ENCODE measurements around the gene WDHD1. TPM values are rescaled to one million over a fixed set of nuclear protein-coding genes. Genes with fewer than 3 reads are reported as not detected.
"Not testable (repeated sequence)": the region's sequence is repeated elsewhere in the genome, so short reads cannot be mapped to it uniquely, and the experiment has no call there.

The WDHD1 gene
- total RNA-seq, 2 experiments from 2014 or later = 1.8 to 2.2 TPM

DNA sequence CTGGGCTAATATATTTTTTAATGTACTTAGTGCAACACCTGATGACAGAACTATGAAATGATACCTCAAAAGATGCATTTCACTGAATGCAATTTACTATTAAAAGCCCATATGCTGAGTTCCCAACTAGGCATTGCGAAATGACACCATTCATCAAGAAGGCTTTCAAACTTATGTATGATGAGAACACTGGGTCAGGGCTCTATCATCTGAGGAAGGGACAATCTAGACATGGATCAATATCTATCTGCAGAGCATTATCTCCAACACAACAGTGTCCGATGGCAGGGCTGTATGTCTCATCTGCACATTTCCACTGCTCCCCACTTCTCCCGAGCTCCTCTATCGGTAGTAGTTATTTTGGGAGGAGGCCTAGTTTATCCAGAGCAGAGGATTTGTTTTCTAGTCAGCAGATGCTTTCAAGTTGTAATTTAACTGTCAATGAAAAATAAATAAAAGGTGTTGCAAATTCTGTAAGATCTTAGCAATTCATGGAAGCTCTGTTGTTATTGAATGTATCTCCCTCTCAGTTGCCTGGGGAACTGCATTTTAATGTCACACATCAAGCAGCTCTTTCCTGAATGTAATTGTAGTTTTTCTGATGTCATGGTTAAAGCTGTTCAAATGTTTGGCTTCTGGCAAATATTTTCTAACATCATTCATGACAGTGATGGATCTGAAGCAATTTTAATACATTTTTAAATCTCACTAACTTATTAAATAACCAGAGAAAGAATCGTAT, 116.9 kb downstream of the WDHD1 start:
- H3K27ac Mint-ChIP-seq = no peak overlapping the region
- no peak for DNase-seq
- peaks cover 10% of the 10 kb centered on the region for H3K4me1 Mint-ChIP-seq (ENCODE audit: low read depth)
- CTCF ChIA-PET = interaction anchor here (0.9 kb wide), 1 partner anchor 18 kb away, joined by 3 read pairs; no protein-coding TSS in a partner anchor
- no peak for ATAC-seq (ENCODE audit: poor library complexity)
- H3K9me3 Mint-ChIP-seq = no peaks in the 10 kb centered on the region
- POLR2A ChIA-PET = no interaction called here
- H3K27ac ChIP-seq (ENCODE audit: low read depth in 1 of 2, low read length in 2 of 2) = no peak overlapping the region
- H3K4me1 ChIP-seq (ENCODE audit: insufficient read depth, low read length) = peaks cover 2% of the 10 kb centered on the region
- no peak overlapping the region for H3K4me3 Mint-ChIP-seq
- no peak overlapping the region for H3K4me3 ChIP-seq (ENCODE audit: low read length)
- no peaks in the 10 kb centered on the region for H3K9me3 ChIP-seq (ENCODE audit: control insufficient read depth in 1 of 2, insufficient read depth in 1 of 2, low read length in 2 of 2)
- no peaks in the 10 kb centered on the region for H3K36me3 Mint-ChIP-seq (ENCODE audit: low read depth)
- no peaks in the 10 kb centered on the region for H3K27me3 ChIP-seq (ENCODE audit: control insufficient read depth in 1 of 2, insufficient read depth in 2 of 2, low read length in 2 of 2)
- TF ChIP-seq, protein P1, sequence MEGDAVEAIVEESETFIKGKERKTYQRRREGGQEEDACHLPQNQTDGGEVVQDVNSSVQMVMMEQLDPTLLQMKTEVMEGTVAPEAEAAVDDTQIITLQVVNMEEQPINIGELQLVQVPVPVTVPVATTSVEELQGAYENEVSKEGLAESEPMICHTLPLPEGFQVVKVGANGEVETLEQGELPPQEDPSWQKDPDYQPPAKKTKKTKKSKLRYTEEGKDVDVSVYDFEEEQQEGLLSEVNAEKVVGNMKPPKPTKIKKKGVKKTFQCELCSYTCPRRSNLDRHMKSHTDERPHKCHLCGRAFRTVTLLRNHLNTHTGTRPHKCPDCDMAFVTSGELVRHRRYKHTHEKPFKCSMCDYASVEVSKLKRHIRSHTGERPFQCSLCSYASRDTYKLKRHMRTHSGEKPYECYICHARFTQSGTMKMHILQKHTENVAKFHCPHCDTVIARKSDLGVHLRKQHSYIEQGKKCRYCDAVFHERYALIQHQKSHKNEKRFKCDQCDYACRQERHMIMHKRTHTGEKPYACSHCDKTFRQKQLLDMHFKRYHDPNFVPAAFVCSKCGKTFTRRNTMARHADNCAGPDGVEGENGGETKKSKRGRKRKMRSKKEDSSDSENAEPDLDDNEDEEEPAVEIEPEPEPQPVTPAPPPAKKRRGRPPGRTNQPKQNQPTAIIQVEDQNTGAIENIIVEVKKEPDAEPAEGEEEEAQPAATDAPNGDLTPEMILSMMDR (IDR thresholded peaks at IDR 0.05) = no peak
- H3K27me3 Mint-ChIP-seq = no peaks in the 10 kb centered on the region
- intact Hi-C loops (cut with DNase I, micrococcal nuclease) = loop anchor here in 1 of 2 experiments (5.0 to 10.0 kb wide), 3 partner anchors 103 to 675 kb away; partner anchors contain the start of genes KTN1 and MAPK1IP1L
- no peaks in the 10 kb centered on the region for H3K36me3 ChIP-seq (ENCODE audit: insufficient read depth, low read length)

- H3K4me3 ChIP-seq (ENCODE audit: low read length); H3K36me3 ChIP-seq (ENCODE audit: insufficient read depth, low read length); H3K27ac ChIP-seq (ENCODE audit: low read depth in 1 of 2, low read length in 2 of 2); H3K9me3 Mint-ChIP-seq; H3K27me3 ChIP-seq (ENCODE audit: control insufficient read depth in 1 of 2, insufficient read depth in 2 of 2, low read length in 2 of 2); H3K4me3 Mint-ChIP-seq; H3K36me3 Mint-ChIP-seq (ENCODE audit: low read depth); CTCF ChIA-PET; POLR2A ChIA-PET; H3K4me1 ChIP-seq (ENCODE audit: insufficient read depth, low read length); H3K9me3 ChIP-seq (ENCODE audit: control insufficient read depth in 1 of 2, insufficient read depth in 1 of 2, low read length in 2 of 2); ATAC-seq (ENCODE audit: poor library complexity); DNase-seq; H3K27me3 Mint-ChIP-seq; H3K27ac Mint-ChIP-seq: not testable (repeated sequence)
- H3K4me1 Mint-ChIP-seq (ENCODE audit: low read depth) = peaks cover 10% of the 10 kb centered on the region
- intact Hi-C loops (cut with DNase I, micrococcal nuclease) = loop anchor here in 1 of 2 experiments (5.0 to 10.0 kb wide), 3 partner anchors 102 to 676 kb away; partner anchors contain the start of genes KTN1 and MAPK1IP1L
These were observed 117.9 kb downstream of the WDHD1 start for GRCh38 chr14:54908973-54909372.

DNA sequence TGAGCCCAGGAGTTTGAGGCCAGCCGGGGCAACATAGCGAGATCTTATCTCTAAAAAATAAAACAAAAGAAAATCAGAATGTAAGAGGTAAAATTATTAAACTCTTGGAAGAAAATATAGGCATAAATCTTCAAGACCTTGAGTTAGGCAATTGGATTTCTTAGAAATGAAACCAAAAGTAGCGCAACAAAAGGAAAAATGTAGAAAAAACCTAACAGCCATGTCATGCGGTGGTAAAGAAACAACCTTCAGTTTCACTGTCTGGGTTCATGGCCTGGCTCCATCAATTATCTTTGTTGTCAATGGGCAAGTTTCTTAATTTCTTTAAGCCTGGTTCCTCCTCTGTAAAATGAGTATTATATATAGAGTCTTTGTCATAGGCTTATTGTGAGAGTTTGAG, 118.7 kb downstream of the WDHD1 start:
- Mint-ChIP-seq H3K27ac (no peak overlapping the region), H3K9me3 (no peaks in the 10 kb centered on the region), H3K4me3 (peak overlapping the region; percentile 49), H3K27me3 (no peaks in the 10 kb centered on the region), H3K36me3 (ENCODE audit: low read depth) (peaks cover under 1% of the 10 kb centered on the region), H3K4me1 (ENCODE audit: low read depth) (peaks cover 13% of the 10 kb centered on the region)
- H3K36me3 ChIP-seq (ENCODE audit: insufficient read depth, low read length) = no peaks in the 10 kb centered on the region
- ChIA-PET POLR2A (no interaction called here), CTCF (no interaction called here)
- H3K27ac ChIP-seq (ENCODE audit: low read depth in 1 of 2, low read length in 2 of 2) = no peak overlapping the region
- DNase-seq (peak in 3 of 14 experiments; percentile 37 to 68 (median 41)), ATAC-seq (ENCODE audit: poor library complexity) (peak; percentile 32)
- TF ChIP-seq, protein P1 (IDR thresholded peaks at IDR 0.05) = no peak
- no peaks in the 10 kb centered on the region for H3K9me3 ChIP-seq (ENCODE audit: control insufficient read depth in 1 of 2, insufficient read depth in 1 of 2, low read length in 2 of 2)
- intact Hi-C loops (cut with DNase I, micrococcal nuclease) = loop anchor here in 1 of 2 experiments (5.0 to 10.0 kb wide), 3 partner anchors 101 to 677 kb away; partner anchors contain the start of genes KTN1 and MAPK1IP1L
- H3K4me3 ChIP-seq (ENCODE audit: low read length) = peak overlapping the region; percentile 20
- peaks cover 6% of the 10 kb centered on the region for H3K4me1 ChIP-seq (ENCODE audit: insufficient read depth, low read length)
- no peaks in the 10 kb centered on the region for H3K27me3 ChIP-seq (ENCODE audit: control insufficient read depth in 1 of 2, insufficient read depth in 2 of 2, low read length in 2 of 2)

All from CD4-positive, alpha-beta T cell (primary cell).